Vagina (tissue), 2 donors: ENCODE data around the gene NSUN3. TPM values are rescaled to one million over a fixed set of nuclear protein-coding genes. Genes with fewer than 3 reads are reported as not detected.

Experiments used
- DNase-seq, 2 donors: peaks; one replicate each; pipeline ENCODE4 v3.0.0-alpha.2; 2017; ENCODE audit errors: extremely low spot score in 2 of 2
- H3K27ac ChIP-seq: fragments of 200-600 bp; sonication (generic); one replicate; pipeline ENCODE4 v1.5.1; 2019
- H3K27me3 ChIP-seq: fragments of 200-600 bp; sonication (generic); one replicate; pipeline ENCODE4 v1.5.1; 2019
- H3K36me3 ChIP-seq, 2 donors: fragments of 200-600 bp; sonication (generic); one replicate each; pipeline ENCODE4 v1.5.1; 2017 to 2019
- H3K4me1 ChIP-seq: fragments of 200-600 bp; sonication (generic); one replicate; pipeline ENCODE4 v1.5.1; 2019
- H3K4me3 ChIP-seq, 2 donors: fragments of 200-600 bp; sonication (generic); 1 replicate in 1 of 2; 2 replicates in 1 of 2; pipeline ENCODE4 v1.5.1; 2016 to 2019
- H3K9me3 ChIP-seq: fragments of 200-600 bp; sonication (generic); one replicate; pipeline ENCODE4 v1.5.1; 2019
- POLR2A ChIP-seq, 2 donors: fragments of 450-650 bp; IDR thresholded peaks; one replicate each; pipeline ENCODE4 v1.6.1; 2017; ENCODE audit warnings: antibody characterized with exemption in 2 of 2, mild to moderate bottlenecking in 2 of 2, moderate library complexity in 2 of 2
- POLR2AphosphoS5 ChIP-seq, 2 donors: sonication (generic); formaldehyde crosslinking; IDR thresholded peaks; one replicate each; pipeline ENCODE4 v1.9.0; 2017; ENCODE audit warnings: antibody characterized with exemption in 2 of 2, mild to moderate bottlenecking in 2 of 2, low read depth in 1 of 2; ENCODE audit not compliant: insufficient read depth in 1 of 2
- intact Hi-C: fragments of 100-400 bp; cut with DNase I; formaldehyde crosslinking; loops from one replicate; pipeline ENCODE4 v1.15.1; 2023
- total RNA-seq: library from RNA; depleted of rRNA; stranded (reverse); fragments of >200 nt; gene quantifications from one replicate; pipeline ENCODE4 v1.2.3, GENCODE V29; 2016
- TF ChIP-seq, protein P1 (sequence below), 3 experiments: fragments of 450-650 bp in 2 of 3; fragments of 200-600 bp in 1 of 3; sonication (generic) in 1 of 3; IDR thresholded peaks; one replicate each; pipeline ENCODE4 v1.5.1; 2017 to 2019; ENCODE audit warnings: antibody characterized with exemption in 3 of 3, mild to moderate bottlenecking in 2 of 3, moderate library complexity in 2 of 3

The NSUN3 gene
- total RNA-seq, 1 donor from 2014 or later, result 15.7 TPM

DNA sequence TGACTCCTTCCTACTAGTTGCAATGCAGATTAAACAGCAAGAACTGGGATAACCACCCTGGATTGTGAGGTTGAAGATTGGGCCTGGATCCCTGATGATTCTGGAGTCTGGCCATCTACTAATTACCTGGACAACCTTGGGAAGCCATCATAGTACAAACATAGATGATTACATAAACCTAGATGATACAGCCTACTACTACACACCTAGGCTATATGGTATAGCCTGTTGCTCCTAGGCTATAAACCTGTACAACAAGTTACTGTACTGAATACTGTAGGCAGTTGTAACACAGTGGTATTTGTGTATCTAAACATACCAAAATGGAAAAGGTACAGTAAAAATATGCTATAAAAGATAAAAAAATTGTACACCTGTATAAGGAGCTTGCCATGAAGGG is 48.0 kb downstream of the NSUN3 start:
- H3K4me1 ChIP-seq, result no peaks in the 10 kb centered on the region
- H3K27me3 ChIP-seq, result no peaks in the 10 kb centered on the region
- no peak overlapping the region for H3K4me3 ChIP-seq
- no peak for DNase-seq
- H3K27ac ChIP-seq, result no peak overlapping the region
- intact Hi-C loops, result no loop called here
- H3K36me3 ChIP-seq, result peaks cover 0 to 17% of the 10 kb centered on the region in 2 donors
- H3K9me3 ChIP-seq, result no peaks in the 10 kb centered on the region
- TF ChIP-seq, protein P1, sequence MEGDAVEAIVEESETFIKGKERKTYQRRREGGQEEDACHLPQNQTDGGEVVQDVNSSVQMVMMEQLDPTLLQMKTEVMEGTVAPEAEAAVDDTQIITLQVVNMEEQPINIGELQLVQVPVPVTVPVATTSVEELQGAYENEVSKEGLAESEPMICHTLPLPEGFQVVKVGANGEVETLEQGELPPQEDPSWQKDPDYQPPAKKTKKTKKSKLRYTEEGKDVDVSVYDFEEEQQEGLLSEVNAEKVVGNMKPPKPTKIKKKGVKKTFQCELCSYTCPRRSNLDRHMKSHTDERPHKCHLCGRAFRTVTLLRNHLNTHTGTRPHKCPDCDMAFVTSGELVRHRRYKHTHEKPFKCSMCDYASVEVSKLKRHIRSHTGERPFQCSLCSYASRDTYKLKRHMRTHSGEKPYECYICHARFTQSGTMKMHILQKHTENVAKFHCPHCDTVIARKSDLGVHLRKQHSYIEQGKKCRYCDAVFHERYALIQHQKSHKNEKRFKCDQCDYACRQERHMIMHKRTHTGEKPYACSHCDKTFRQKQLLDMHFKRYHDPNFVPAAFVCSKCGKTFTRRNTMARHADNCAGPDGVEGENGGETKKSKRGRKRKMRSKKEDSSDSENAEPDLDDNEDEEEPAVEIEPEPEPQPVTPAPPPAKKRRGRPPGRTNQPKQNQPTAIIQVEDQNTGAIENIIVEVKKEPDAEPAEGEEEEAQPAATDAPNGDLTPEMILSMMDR (IDR thresholded peaks at IDR 0.05), result no peak
- TF ChIP-seq POLR2AphosphoS5 (IDR thresholded peaks at IDR 0.05; ENCODE audit: insufficient read depth in 1 of 2, low read depth in 1 of 2) (no peak), POLR2A (IDR thresholded peaks at IDR 0.05) (no peak)

DNA sequence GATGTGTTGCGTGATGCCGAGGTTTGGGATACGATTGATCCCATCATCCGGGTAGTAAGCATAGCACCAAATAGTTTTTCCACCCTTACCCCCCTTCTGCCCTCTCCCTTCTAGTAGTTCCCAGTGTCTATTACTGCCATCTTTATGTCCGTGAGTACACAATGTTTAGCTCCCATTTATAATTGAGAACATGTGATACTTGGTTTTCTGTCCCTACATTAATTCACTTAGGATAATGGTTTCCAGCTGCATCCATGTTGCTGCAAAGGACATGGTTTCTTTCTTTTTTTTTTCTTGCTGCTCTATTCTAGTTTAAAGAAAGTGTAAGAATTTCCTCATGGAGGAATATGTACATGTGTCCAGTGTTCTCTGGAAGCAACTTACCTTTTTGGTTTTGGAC is 51.8 kb downstream of the NSUN3 start:
- no peak overlapping the region for H3K4me3 ChIP-seq
- no peak for TF ChIP-seq POLR2A (IDR thresholded peaks at IDR 0.05)
- no peak for TF ChIP-seq POLR2AphosphoS5 (IDR thresholded peaks at IDR 0.05; ENCODE audit: insufficient read depth in 1 of 2, low read depth in 1 of 2)
- TF ChIP-seq, protein P1 (IDR thresholded peaks at IDR 0.05), result no peak
- H3K4me1 ChIP-seq, result no peaks in the 10 kb centered on the region
- H3K27me3 ChIP-seq, result no peaks in the 10 kb centered on the region
- H3K27ac ChIP-seq, result no peak overlapping the region
- peaks cover 0 to 10% of the 10 kb centered on the region in 2 donors for H3K36me3 ChIP-seq
- intact Hi-C loops, result no loop called here
- no peaks in the 10 kb centered on the region for H3K9me3 ChIP-seq
- no peak for DNase-seq

DNA sequence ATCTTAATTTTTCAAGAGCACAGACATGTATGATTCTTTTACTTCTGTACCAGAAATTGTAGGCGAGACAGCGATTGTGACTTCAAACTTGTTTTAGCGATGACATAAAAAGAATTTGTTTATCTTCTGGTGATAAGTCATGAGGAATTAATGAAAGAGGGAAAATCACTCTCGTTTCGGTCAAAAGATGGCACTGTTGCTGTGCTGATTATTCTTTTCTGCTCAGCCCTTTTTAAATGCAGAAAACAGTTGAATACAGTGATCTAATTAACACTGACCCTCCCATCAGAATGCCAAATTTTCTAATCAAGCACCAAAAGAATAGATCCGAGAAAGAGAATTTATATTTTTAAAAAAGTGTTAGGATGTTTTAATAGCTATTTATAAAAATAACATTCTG is 52.6 kb downstream of the NSUN3 start:
- H3K9me3 ChIP-seq, result no peaks in the 10 kb centered on the region
- no peaks in the 10 kb centered on the region for H3K27me3 ChIP-seq
- no peak overlapping the region for H3K4me3 ChIP-seq
- TF ChIP-seq POLR2A (IDR thresholded peaks at IDR 0.05), result no peak
- TF ChIP-seq, protein P1 (IDR thresholded peaks at IDR 0.05), result no peak
- no peak for TF ChIP-seq POLR2AphosphoS5 (IDR thresholded peaks at IDR 0.05; ENCODE audit: insufficient read depth in 1 of 2, low read depth in 1 of 2)
- intact Hi-C loops, result no loop called here
- no peak overlapping the region for H3K27ac ChIP-seq
- H3K36me3 ChIP-seq, result peaks cover 0 to 4% of the 10 kb centered on the region in 2 donors
- H3K4me1 ChIP-seq, result no peaks in the 10 kb centered on the region
- DNase-seq, result no peak

DNA sequence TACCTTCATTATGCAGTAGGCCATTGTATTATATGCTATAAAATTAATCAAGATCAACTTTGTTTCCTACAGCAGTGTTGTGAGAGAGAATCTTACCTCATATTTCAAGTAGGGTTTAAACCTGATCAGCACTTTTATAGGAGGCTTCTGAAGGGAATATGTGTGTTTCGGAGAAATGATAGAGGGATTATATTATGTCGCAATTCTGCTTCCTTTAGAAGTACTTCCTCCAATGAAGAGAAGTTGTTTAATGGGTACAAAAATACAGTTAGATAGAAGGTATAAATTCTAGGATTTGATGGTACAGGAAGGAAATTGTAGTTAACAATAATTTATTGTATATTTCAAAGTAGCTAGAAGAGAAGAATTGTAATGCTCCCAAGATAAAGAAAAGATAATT is 54.9 kb downstream of the NSUN3 start:
- TF ChIP-seq POLR2A (IDR thresholded peaks at IDR 0.05) (no peak), POLR2AphosphoS5 (IDR thresholded peaks at IDR 0.05; ENCODE audit: insufficient read depth in 1 of 2, low read depth in 1 of 2) (no peak)
- TF ChIP-seq, protein P1 (IDR thresholded peaks at IDR 0.05), result no peak
- H3K9me3 ChIP-seq, result no peaks in the 10 kb centered on the region
- peaks cover 0 to 4% of the 10 kb centered on the region in 2 donors for H3K36me3 ChIP-seq
- H3K4me1 ChIP-seq, result no peaks in the 10 kb centered on the region
- H3K4me3 ChIP-seq, result no peak overlapping the region
- no peak for DNase-seq
- H3K27me3 ChIP-seq, result no peaks in the 10 kb centered on the region
- no peak overlapping the region for H3K27ac ChIP-seq
- intact Hi-C loops, result no loop called here

DNA sequence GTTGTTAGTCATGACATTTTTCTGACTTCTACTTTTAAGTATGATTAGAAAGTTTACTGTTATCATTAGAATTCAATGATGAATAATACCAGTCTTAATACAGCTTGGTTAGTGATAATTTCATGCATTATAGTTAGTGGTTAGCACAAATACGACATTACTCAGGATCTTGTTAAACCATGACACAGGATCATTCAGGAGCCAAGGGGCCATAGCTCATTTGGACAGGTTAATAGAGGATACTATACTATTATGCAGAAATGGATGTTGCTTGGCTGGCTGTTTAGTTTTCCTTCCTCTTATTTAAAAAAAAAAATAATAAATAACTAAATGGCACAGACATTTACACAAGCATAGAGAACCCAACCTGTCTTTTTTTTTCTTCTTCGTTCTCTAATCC is 55.5 kb downstream of the NSUN3 start:
- intact Hi-C loops, result no loop called here
- Histone ChIP-seq H3K36me3 (no peaks in the 10 kb centered on the region), H3K27me3 (no peaks in the 10 kb centered on the region), H3K27ac (no peak overlapping the region), H3K4me3 (no peak overlapping the region), H3K9me3 (no peaks in the 10 kb centered on the region), H3K4me1 (no peaks in the 10 kb centered on the region)
- TF ChIP-seq POLR2A (IDR thresholded peaks at IDR 0.05) (no peak), POLR2AphosphoS5 (IDR thresholded peaks at IDR 0.05; ENCODE audit: insufficient read depth in 1 of 2, low read depth in 1 of 2) (no peak)
- TF ChIP-seq, protein P1 (IDR thresholded peaks at IDR 0.05), result no peak
- DNase-seq, result no peak
